Stimulated activated memory B cell treated with anti-CD40 and anti-IgM and Interleukin-4, amounts not matched to agents 10 μg/mL and 1 μg/mL and 100 μg/mL, for 72 hours (primary cell): Measurements from ENCODE around the gene RPS29.

Source experiments
- ATAC-seq: fragments of 150-1000 bp; cut with Tn5 transposase; 2 replicates; pipeline ENCODE4 v1.10.0; 2021
- H3K27ac Mint-ChIP-seq: one replicate; pipeline ENCODE4 v1.8.0; 2022; ENCODE audit warnings: mild to moderate bottlenecking, mixed read lengths
- H3K27me3 Mint-ChIP-seq: one replicate; pipeline ENCODE4 v1.8.0; 2022; ENCODE audit warnings: mixed read lengths
- H3K36me3 Mint-ChIP-seq: one replicate; pipeline ENCODE4 v1.8.0; 2022; ENCODE audit warnings: mixed read lengths
- H3K4me1 Mint-ChIP-seq: one replicate; pipeline ENCODE4 v1.8.0; 2022; ENCODE audit warnings: mixed read lengths
- H3K4me3 Mint-ChIP-seq: one replicate; pipeline ENCODE4 v1.8.0; 2022; ENCODE audit warnings: mild to moderate bottlenecking, moderate library complexity, mixed read lengths
- H3K9me3 Mint-ChIP-seq: one replicate; pipeline ENCODE4 v1.8.0; 2022; ENCODE audit warnings: mixed read lengths

RPS29 gene

GRCh38 chr14:49582113-49582977, 3.8 kb downstream of the RPS29 start:
- H3K4me3 Mint-ChIP-seq: no peak overlapping the region
- no peaks in the 10 kb centered on the region for H3K27me3 Mint-ChIP-seq
- no peak overlapping the region for H3K27ac Mint-ChIP-seq
- no peaks in the 10 kb centered on the region for H3K9me3 Mint-ChIP-seq
- peaks cover 47% of the 10 kb centered on the region for H3K4me1 Mint-ChIP-seq
- H3K36me3 Mint-ChIP-seq: peaks cover 65% of the 10 kb centered on the region
- no peak for ATAC-seq

GRCh38 chr14:49581209-49582112, 4.7 kb downstream of the RPS29 start:
- H3K27ac Mint-ChIP-seq: no peak overlapping the region
- H3K27me3 Mint-ChIP-seq: no peaks in the 10 kb centered on the region
- peaks cover 47% of the 10 kb centered on the region for H3K4me1 Mint-ChIP-seq
- H3K9me3 Mint-ChIP-seq: no peaks in the 10 kb centered on the region
- peaks cover 71% of the 10 kb centered on the region for H3K36me3 Mint-ChIP-seq
- ATAC-seq: no peak
- peak overlapping the region; percentile 4 for H3K4me3 Mint-ChIP-seq

GRCh38 chr14:49579841-49580240, 6.3 kb downstream of the RPS29 start:
- Mint-ChIP-seq H3K9me3 (no peaks in the 10 kb centered on the region), H3K27me3 (no peaks in the 10 kb centered on the region), H3K4me3 (no peak overlapping the region), H3K36me3 (peaks cover 63% of the 10 kb centered on the region), H3K27ac (no peak overlapping the region), H3K4me1 (peaks cover 42% of the 10 kb centered on the region)
- ATAC-seq: no peak

GRCh38 chr14:49578141-49578540, 8.0 kb downstream of the RPS29 start:
- H3K27me3 Mint-ChIP-seq: no peaks in the 10 kb centered on the region
- no peak for ATAC-seq
- no peaks in the 10 kb centered on the region for H3K9me3 Mint-ChIP-seq
- H3K27ac Mint-ChIP-seq: no peak overlapping the region
- no peak overlapping the region for H3K4me3 Mint-ChIP-seq
- H3K4me1 Mint-ChIP-seq: peaks cover 29% of the 10 kb centered on the region
- H3K36me3 Mint-ChIP-seq: peaks cover 58% of the 10 kb centered on the region

GRCh38 chr14:49574038-49574437, 12.1 kb downstream of the RPS29 start:
- Mint-ChIP-seq H3K4me1 (no peaks in the 10 kb centered on the region), H3K9me3 (no peaks in the 10 kb centered on the region), H3K36me3 (peaks cover 52% of the 10 kb centered on the region), H3K4me3 (no peak overlapping the region), H3K27me3 (no peaks in the 10 kb centered on the region), H3K27ac (no peak overlapping the region)
- ATAC-seq: no peak

GRCh38 chr14:49569281-49569680, 16.9 kb downstream of the RPS29 start:
- H3K27me3 Mint-ChIP-seq: no peaks in the 10 kb centered on the region
- H3K36me3 Mint-ChIP-seq: peaks cover 29% of the 10 kb centered on the region
- no peak overlapping the region for H3K4me3 Mint-ChIP-seq
- H3K27ac Mint-ChIP-seq: no peak overlapping the region
- ATAC-seq: no peak
- H3K4me1 Mint-ChIP-seq: no peaks in the 10 kb centered on the region
- H3K9me3 Mint-ChIP-seq: no peaks in the 10 kb centered on the region

GRCh38 chr14:49566714-49567113, 19.5 kb downstream of the RPS29 start:
- H3K4me1 Mint-ChIP-seq: no peaks in the 10 kb centered on the region
- no peak overlapping the region for H3K4me3 Mint-ChIP-seq
- H3K27ac Mint-ChIP-seq: no peak overlapping the region
- peaks cover 9% of the 10 kb centered on the region for H3K27me3 Mint-ChIP-seq
- no peak for ATAC-seq
- H3K9me3 Mint-ChIP-seq: peaks cover 6% of the 10 kb centered on the region
- H3K36me3 Mint-ChIP-seq: peaks cover 19% of the 10 kb centered on the region

GRCh38 chr14:49559979-49560768, 26.0 kb downstream of the RPS29 start:
- peaks cover 9% of the 10 kb centered on the region for H3K9me3 Mint-ChIP-seq
- H3K27me3 Mint-ChIP-seq: peaks cover 9% of the 10 kb centered on the region
- no peak overlapping the region for H3K27ac Mint-ChIP-seq
- H3K36me3 Mint-ChIP-seq: peaks cover 7% of the 10 kb centered on the region
- peaks cover 8% of the 10 kb centered on the region for H3K4me1 Mint-ChIP-seq
- no peak for ATAC-seq
- H3K4me3 Mint-ChIP-seq: no peak overlapping the region

- Mint-ChIP-seq H3K27ac (no peak overlapping the region), H3K4me3 (no peak overlapping the region)
- ATAC-seq: no peak
Measured at GRCh38 chr14:49553892-49554291, 32.3 kb downstream of the RPS29 start.

GRCh38 chr14:49553106-49553505, 33.1 kb downstream of the RPS29 start:
- H3K27ac Mint-ChIP-seq: no peak overlapping the region
- H3K9me3 Mint-ChIP-seq: no peaks in the 10 kb centered on the region
- no peaks in the 10 kb centered on the region for H3K36me3 Mint-ChIP-seq
- H3K4me3 Mint-ChIP-seq: no peak overlapping the region
- H3K4me1 Mint-ChIP-seq: no peaks in the 10 kb centered on the region
- no peak for ATAC-seq
- H3K27me3 Mint-ChIP-seq: peaks cover 4% of the 10 kb centered on the region

More at GRCh38 chr14:49553892-49554291, 32.3 kb downstream of the RPS29 start:
- H3K27me3 Mint-ChIP-seq: no peaks in the 10 kb centered on the region
- H3K9me3 Mint-ChIP-seq: no peaks in the 10 kb centered on the region
- H3K4me1 Mint-ChIP-seq: no peaks in the 10 kb centered on the region
- H3K36me3 Mint-ChIP-seq: no peaks in the 10 kb centered on the region

- no peaks in the 10 kb centered on the region for H3K36me3 Mint-ChIP-seq
- no peaks in the 10 kb centered on the region for H3K4me1 Mint-ChIP-seq
- H3K27ac Mint-ChIP-seq: no peak overlapping the region
- H3K27me3 Mint-ChIP-seq: peaks cover 9% of the 10 kb centered on the region
- no peaks in the 10 kb centered on the region for H3K9me3 Mint-ChIP-seq
- no peak for ATAC-seq
- no peak overlapping the region for H3K4me3 Mint-ChIP-seq
Measured at GRCh38 chr14:49551569-49551968, 34.6 kb downstream of the RPS29 start.

GRCh38 chr14:49550286-49551184, 35.6 kb downstream of the RPS29 start:
- no peaks in the 10 kb centered on the region for H3K9me3 Mint-ChIP-seq
- H3K4me1 Mint-ChIP-seq: no peaks in the 10 kb centered on the region
- ATAC-seq: no peak
- no peak overlapping the region for H3K4me3 Mint-ChIP-seq
- H3K36me3 Mint-ChIP-seq: no peaks in the 10 kb centered on the region
- H3K27ac Mint-ChIP-seq: no peak overlapping the region
- H3K27me3 Mint-ChIP-seq: peaks cover 9% of the 10 kb centered on the region

GRCh38 chr14:49549881-49550280, 36.3 kb downstream of the RPS29 start:
- Mint-ChIP-seq H3K9me3 (no peaks in the 10 kb centered on the region), H3K4me1 (no peaks in the 10 kb centered on the region), H3K36me3 (no peaks in the 10 kb centered on the region), H3K27me3 (peaks cover 9% of the 10 kb centered on the region), H3K4me3 (no peak overlapping the region), H3K27ac (no peak overlapping the region)
- ATAC-seq: no peak

GRCh38 chr14:49549446-49549845, 36.7 kb downstream of the RPS29 start:
- H3K27ac Mint-ChIP-seq: no peak overlapping the region
- H3K4me1 Mint-ChIP-seq: no peaks in the 10 kb centered on the region
- no peaks in the 10 kb centered on the region for H3K9me3 Mint-ChIP-seq
- no peaks in the 10 kb centered on the region for H3K36me3 Mint-ChIP-seq
- peaks cover 9% of the 10 kb centered on the region for H3K27me3 Mint-ChIP-seq
- no peak for ATAC-seq
- no peak overlapping the region for H3K4me3 Mint-ChIP-seq
